Transverse colon (tissue), 4 donors: ENCODE results near the gene MMP21. TPM values are rescaled to one million over a fixed set of nuclear protein-coding genes. Genes with fewer than 3 reads are reported as not detected.

ENCODE experiments used
- DNase-seq: peaks from one replicate; pipeline ENCODE4 v3.0.0-alpha.2; 2019
- H3K27ac ChIP-seq, 4 donors: fragments of 200-600 bp; sonication (generic); 2 replicates each; pipeline ENCODE4 v1.5.1; 2016 to 2018; ENCODE audit warnings: inconsistent platforms in 4 of 4
- H3K27me3 ChIP-seq: fragments of 200-600 bp; sonication (generic); 2 replicates; pipeline ENCODE4 v1.5.1; 2017; ENCODE audit warnings: inconsistent platforms
- H3K36me3 ChIP-seq, 4 donors: fragments of 200-600 bp; sonication (generic); 2 replicates each; pipeline ENCODE4 v1.5.1; 2017 to 2019; ENCODE audit warnings: inconsistent platforms in 4 of 4
- H3K4me1 ChIP-seq, 4 donors: fragments of 200-600 bp; sonication (generic); 2 replicates each; pipeline ENCODE4 v1.5.1; 2017 to 2020; ENCODE audit warnings: inconsistent platforms in 4 of 4
- H3K4me3 ChIP-seq, 4 donors: fragments of 200-600 bp; sonication (generic); 1 replicate in 1 of 4; 2 replicates in 3 of 4; pipeline versions ENCODE4 v1.5.1 to v1.6.1; 2017 to 2019; ENCODE audit warnings: inconsistent platforms in 4 of 4
- H3K9me3 ChIP-seq, 2 donors: fragments of 200-600 bp; sonication (generic); 2 replicates each; pipeline ENCODE4 v1.5.1; 2017 to 2019; ENCODE audit warnings: inconsistent platforms in 2 of 2
- EP300 ChIP-seq: sonication (generic); formaldehyde crosslinking; IDR thresholded peaks from one replicate; pipeline ENCODE4 v1.6.1; 2017; ENCODE audit warnings: antibody characterized with exemption, low read depth
- POLR2A ChIP-seq: fragments of 450-650 bp; IDR thresholded peaks from one replicate; pipeline ENCODE4 v1.6.1; 2016; ENCODE audit warnings: antibody characterized with exemption, mild to moderate bottlenecking, moderate library complexity
- POLR2AphosphoS5 ChIP-seq, 3 donors: sonication (generic); formaldehyde crosslinking; IDR thresholded peaks; one replicate each; pipeline ENCODE4 v1.6.1; 2016; ENCODE audit warnings: antibody characterized with exemption in 3 of 3
- WGBS, 2 donors: methylation state at CpG; one replicate each; pipeline ENCODE4 v1.1.5; 2018; ENCODE audit warnings: low coverage in 1 of 2; 5-methylcytosine and 5-hydroxymethylcytosine counted together
- in situ Hi-C, 4 donors: fragments of 200-750 bp; cut with MboI; loops; one replicate each; pipeline versions ENCODE4 v1.15.0 to v1.15.1; 2017; ENCODE audit warnings: low sequenced_read_pairs in 3 of 4, low pct_ligation_motif_present in 1 of 4, low pct_unique_long_range_greater_than_20kb in 1 of 4
- intact Hi-C: fragments of 100-400 bp; cut with DNase I; formaldehyde crosslinking; loops from one replicate; pipeline ENCODE4 v1.15.1; 2023; ENCODE audit warnings: low total_unique reads
- small RNA-seq, 4 donors: library from RNA; depleted of rRNA; stranded (forward); fragments of <200 nt; gene quantifications; one replicate each; pipeline ENCODE3, GENCODE V24; 2016
- total RNA-seq, 4 donors: library from RNA; depleted of rRNA; stranded (reverse); fragments of >200 nt; gene quantifications; one replicate each; pipeline ENCODE4 v1.1.0, GENCODE V29; 2016
- TF ChIP-seq, protein P1 (sequence below), 5 experiments: fragments of 200-600 bp in 3 of 5; fragments of 450-650 bp in 2 of 5; sonication (generic) in 3 of 5; IDR thresholded peaks; 1 replicate in 2 of 5; 2 replicates in 3 of 5; pipeline ENCODE4 v1.5.1; 2016 to 2017; ENCODE audit warnings: antibody characterized with exemption in 5 of 5, inconsistent platforms in 3 of 5, mild to moderate bottlenecking in 2 of 5, moderate library complexity in 1 of 5

The MMP21 gene
- total RNA-seq, 4 donors from 2014 or later, result 0.16 to 1.00 TPM; not detected in 2

GRCh38 chr10:125719173-125720001 lies 56.2 kb downstream of the MMP21 start, which contains the start of gene EDRF1:
EDRF1 (plus strand) TSS chr10:125719709; CDS start chr10:125719808, 99 bp downstream.
- Histone ChIP-seq H3K27ac (peak within 1 kb of the TSS; percentile 89 to 93 (median 90)), H3K36me3 (peaks cover 0 to 32% (median 9%) of the 10 kb centered on the region in 4 donors), H3K27me3 (no peaks in the 10 kb centered on the region), H3K9me3 (no peaks in the 10 kb centered on the region), H3K4me3 (peak within 1 kb of the TSS; percentile 68 to 93 (median 78)), H3K4me1 (peaks cover 4 to 25% (median 11%) of the 10 kb centered on the region in 4 donors)
- in situ Hi-C loops (loop anchor here in 1 of 4 donors (25.0 kb wide), 1 partner anchor 682 kb away; no protein-coding TSS in a partner anchor), intact Hi-C loops (no loop called here)
- no peak for TF ChIP-seq EP300
- peak; percentile 89 for TF ChIP-seq POLR2A
- TF ChIP-seq POLR2AphosphoS5 (IDR thresholded peaks at IDR 0.05), result peak; percentile 49 to 95 (median 90)
- TF ChIP-seq, protein P1, sequence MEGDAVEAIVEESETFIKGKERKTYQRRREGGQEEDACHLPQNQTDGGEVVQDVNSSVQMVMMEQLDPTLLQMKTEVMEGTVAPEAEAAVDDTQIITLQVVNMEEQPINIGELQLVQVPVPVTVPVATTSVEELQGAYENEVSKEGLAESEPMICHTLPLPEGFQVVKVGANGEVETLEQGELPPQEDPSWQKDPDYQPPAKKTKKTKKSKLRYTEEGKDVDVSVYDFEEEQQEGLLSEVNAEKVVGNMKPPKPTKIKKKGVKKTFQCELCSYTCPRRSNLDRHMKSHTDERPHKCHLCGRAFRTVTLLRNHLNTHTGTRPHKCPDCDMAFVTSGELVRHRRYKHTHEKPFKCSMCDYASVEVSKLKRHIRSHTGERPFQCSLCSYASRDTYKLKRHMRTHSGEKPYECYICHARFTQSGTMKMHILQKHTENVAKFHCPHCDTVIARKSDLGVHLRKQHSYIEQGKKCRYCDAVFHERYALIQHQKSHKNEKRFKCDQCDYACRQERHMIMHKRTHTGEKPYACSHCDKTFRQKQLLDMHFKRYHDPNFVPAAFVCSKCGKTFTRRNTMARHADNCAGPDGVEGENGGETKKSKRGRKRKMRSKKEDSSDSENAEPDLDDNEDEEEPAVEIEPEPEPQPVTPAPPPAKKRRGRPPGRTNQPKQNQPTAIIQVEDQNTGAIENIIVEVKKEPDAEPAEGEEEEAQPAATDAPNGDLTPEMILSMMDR (IDR thresholded peaks at IDR 0.05), result no peak
- 1% methylated on average over 71 of the region's 72 CpGs; no CpG with 5 or more reads in 1 of the 2 donors for WGBS, 2 donors
- DNase-seq, result peak; percentile 99

Small RNA genes within 50 kb of the gene (small RNA-seq; reads per million reads assigned to genes)
- 0 to 0.14 (median 0.06) reads per million in 4 donors for gene MIR4484

Other genes with a start within 250 kb of the MMP21 start
- not detected for gene TEX36, start 92.7 kb downstream of the MMP21 start, total RNA-seq
- 10 to 100 TPM; 20.2 to 35.1 (median 26.3) TPM for gene EDRF1, start 56.1 kb downstream of the MMP21 start, total RNA-seq
- 10 to 100 TPM; 24.6 to 39.3 (median 32.4) TPM for gene UROS, start 47.4 kb upstream of the MMP21 start, total RNA-seq
- gene BCCIP, start 47.7 kb upstream of the MMP21 start, total RNA-seq, result 10 to 100 TPM in 2 of 4 donors, 1 to 10 TPM in 2; 4.1 to 34.8 (median 15.0) TPM
- gene DHX32, start 105.5 kb upstream of the MMP21 start, total RNA-seq, result 10 to 100 TPM; 21.7 to 52.7 (median 37.6) TPM
- gene FANK1, start 120.7 kb upstream of the MMP21 start, total RNA-seq, result 1 to 10 TPM; 3.4 to 7.5 (median 5.7) TPM